ENCODE data around the gene SLC22A1.

The SLC22A1 gene

GRCh38 chr6:160174681-160175080 lies 53.1 kb downstream of the SLC22A1 start:
- DNase-seq (ENCODE audit: low spot score): no peak

GRCh38 chr6:160177220-160177619 lies 55.6 kb downstream of the SLC22A1 start:
- no peak for DNase-seq (ENCODE audit: low spot score)

- DNase-seq (ENCODE audit: low spot score): no peak
Measured at GRCh38 chr6:160178271-160178670, 56.7 kb downstream of the SLC22A1 start.

- no peak for DNase-seq (ENCODE audit: low spot score)
Measured at GRCh38 chr6:160180706-160181105, 59.1 kb downstream of the SLC22A1 start.

DNA sequence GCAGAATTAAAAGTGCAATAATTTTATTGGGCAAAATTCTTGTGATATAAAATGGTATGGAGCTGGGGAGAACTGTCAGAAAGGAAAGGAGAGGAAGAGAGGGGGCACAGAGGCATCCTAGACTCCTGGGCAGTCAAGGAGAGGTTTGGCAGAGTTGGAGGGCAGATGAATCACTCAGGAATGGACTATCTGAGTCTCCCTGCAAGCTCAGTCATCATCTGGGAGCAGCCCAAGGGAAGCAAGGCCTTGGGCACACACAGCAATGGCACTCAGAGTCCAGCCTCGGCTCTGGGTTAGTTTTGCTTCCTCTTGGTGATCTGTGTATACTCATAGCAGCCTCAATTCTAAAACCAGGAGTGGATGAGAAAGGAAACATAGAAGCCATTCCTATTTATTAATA lies 67.2 kb downstream of the SLC22A1 start:
- no peak for DNase-seq (ENCODE audit: low spot score)

DNA sequence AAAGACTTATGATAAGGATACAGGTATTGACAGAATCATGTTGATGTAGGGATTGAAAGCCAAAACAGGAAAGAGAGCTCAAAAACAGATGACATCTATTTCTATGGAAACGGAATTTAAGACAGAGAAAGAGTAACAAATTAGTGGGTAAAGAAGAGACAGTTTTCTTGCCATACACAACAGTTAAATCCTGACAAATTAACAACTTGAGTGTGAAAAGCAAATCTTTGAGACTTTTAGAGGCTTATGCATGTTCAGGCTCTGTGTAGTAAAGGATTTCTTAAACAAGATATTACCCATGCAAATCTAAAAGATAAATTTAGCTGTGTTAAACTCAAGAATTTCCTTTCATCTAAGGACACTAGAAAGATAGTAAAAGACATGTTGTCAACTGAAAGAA lies 68.5 kb downstream of the SLC22A1 start:
- no peak for DNase-seq (ENCODE audit: low spot score)

DNA sequence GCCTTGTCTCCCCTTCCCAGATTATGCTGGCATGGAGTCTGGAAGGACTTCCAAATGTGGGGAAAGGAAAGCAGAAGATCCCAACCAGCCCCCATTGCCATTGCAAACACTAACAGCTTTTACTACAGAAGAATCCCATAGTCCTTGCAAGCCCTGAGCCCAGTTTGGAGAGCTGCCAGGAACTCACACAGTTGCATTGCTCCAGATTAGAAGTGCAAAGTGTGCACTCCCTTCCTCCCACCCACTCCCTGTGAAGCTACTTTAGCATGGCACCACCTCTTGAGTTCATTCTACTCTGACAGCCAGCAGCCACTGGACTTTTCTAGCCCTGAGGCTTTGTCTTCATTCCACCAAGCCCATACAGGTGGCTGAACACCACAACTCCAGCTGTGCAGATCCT lies 69.4 kb downstream of the SLC22A1 start:
- no peak for DNase-seq (ENCODE audit: low spot score)

DNA sequence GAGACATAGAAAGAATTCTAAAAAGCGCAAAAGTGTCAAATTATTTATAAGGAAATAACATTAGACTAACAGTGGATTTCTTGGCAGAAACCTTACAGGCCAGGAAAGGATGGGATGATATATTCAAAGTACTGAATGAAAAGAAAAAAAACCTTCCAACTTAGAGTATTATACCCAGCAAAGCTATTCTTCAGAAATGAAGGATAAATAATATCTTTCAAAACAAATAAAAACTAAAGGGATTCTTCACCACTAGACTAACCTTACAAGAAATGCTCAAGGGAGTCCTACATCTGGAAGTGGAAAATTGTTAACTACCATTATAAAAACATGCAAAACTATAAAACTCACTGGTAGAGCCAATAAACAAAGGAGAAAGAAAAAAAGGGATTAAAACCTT lies 71.2 kb downstream of the SLC22A1 start:
- DNase-seq (ENCODE audit: low spot score): no peak

DNA sequence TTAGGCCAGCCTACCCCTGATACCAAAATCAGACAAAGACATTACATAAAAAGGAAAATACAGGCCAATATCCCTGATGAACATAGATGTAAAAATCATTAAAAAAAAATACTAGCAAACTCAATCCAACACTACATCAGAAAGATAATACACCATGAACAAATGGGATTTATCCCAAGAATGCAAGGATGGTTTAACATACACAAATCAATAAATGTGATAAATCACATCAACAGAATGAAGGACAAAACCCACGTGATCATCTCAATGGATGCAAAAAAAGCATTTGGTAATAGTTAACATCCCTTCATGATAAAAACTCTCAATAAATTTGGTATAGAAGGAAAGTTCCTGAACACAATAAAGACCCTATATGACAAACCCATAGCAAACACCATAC lies 73.2 kb downstream of the SLC22A1 start:
- no peak for DNase-seq (ENCODE audit: low spot score)

DNA sequence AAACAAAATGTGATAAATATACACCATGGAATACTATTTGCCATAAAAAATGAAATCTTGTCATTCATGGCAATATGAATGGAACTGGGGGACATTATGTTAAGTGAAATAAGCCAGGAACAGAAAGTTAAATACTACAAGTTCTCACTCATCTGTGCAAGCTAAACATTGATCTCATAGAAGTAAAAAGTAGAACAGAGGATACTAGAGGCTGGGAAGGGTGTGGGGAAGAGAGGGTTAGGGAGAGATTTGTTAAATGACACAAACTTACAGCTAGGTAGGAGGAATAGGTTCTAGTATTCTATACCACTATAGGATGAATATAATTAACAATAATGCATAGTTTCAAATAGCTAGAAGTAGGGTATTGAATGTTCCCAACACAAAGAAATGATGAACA lies 76.0 kb downstream of the SLC22A1 start:
- DNase-seq (ENCODE audit: low spot score): no peak

- no peak for DNase-seq (ENCODE audit: low spot score)
Measured at GRCh38 chr6:160198606-160199211, 77.1 kb downstream of the SLC22A1 start.

- DNase-seq (ENCODE audit: low spot score): no peak
Measured at GRCh38 chr6:160201061-160201460, 79.4 kb downstream of the SLC22A1 start.

- DNase-seq (ENCODE audit: low spot score): no peak
Measured at GRCh38 chr6:160202411-160202810, 80.8 kb downstream of the SLC22A1 start.

GRCh38 chr6:160203076-160203475 lies 81.5 kb downstream of the SLC22A1 start:
- DNase-seq (ENCODE audit: low spot score): no peak

DNA sequence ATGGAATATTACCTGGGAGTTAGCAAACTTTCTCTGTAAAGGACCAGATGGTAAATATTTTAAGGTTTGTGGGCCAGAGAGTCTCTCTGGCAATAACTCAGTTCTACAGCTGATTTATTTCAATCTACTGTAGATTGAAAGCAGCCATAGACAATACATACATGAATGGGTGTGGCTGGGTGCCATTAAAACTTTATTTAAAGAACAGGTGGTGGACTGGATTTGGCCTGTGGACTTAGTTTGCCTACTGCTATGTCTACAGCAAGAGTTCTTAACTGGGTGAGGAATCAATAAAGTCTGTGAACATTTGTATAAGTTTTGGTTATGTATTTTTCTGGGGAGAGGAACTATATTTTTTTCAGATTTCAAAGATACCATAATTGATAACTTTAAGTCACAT lies 81.9 kb downstream of the SLC22A1 start:
- no peak for DNase-seq (ENCODE audit: low spot score)

DNA sequence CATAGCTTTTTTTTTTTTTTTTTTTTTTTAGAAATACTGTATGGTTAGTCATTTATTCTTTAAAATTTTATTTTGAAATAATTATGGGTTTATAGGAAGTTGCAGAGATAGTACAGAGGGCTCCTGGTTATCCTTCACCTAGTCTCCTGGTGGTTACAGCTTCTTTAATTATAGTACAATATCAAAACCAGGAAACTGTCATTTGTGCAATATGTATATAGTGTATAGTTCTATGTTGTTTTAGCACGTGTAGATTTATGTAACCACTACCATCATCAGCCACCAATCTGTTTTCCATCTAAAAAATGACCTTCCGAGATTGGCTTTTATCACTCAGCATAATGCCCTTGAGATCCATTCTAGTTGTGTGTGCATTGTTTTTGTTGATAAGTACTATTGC lies 82.3 kb downstream of the SLC22A1 start:
- DNase-seq (ENCODE audit: low spot score): no peak

GRCh38 chr6:160204710-160205109 lies 83.1 kb downstream of the SLC22A1 start:
- no peak for DNase-seq (ENCODE audit: low spot score)

GRCh38 chr6:160207618-160208017 lies 86.0 kb downstream of the SLC22A1 start:
- no peak for DNase-seq (ENCODE audit: low spot score)

Data from CD4-positive, alpha-beta T cell treated with Interleukin-15 for 4 hours (primary cell).